Activated naive CD4-positive, alpha-beta T cell treated with anti-CD3 and anti-CD28 coated beads, Interleukin-2, amount 50 U/mL, for 24 hours (primary cell): ENCODE results near the gene RPL27A.

ENCODE experiments used
- H3K27ac Mint-ChIP-seq: one replicate; pipeline ENCODE4 v1.8.0; 2021; ENCODE audit warnings: mild to moderate bottlenecking, mixed read lengths
- H3K27me3 Mint-ChIP-seq: one replicate; pipeline ENCODE4 v1.8.0; 2021; ENCODE audit warnings: mixed read lengths
- H3K36me3 Mint-ChIP-seq: one replicate; pipeline ENCODE4 v1.8.0; 2021; ENCODE audit warnings: mixed read lengths
- H3K4me1 Mint-ChIP-seq: one replicate; pipeline ENCODE4 v1.8.0; 2021; ENCODE audit warnings: mixed read lengths
- H3K4me3 Mint-ChIP-seq: one replicate; pipeline ENCODE4 v1.8.0; 2021; ENCODE audit warnings: mild to moderate bottlenecking, mixed read lengths
- H3K9me3 Mint-ChIP-seq: one replicate; pipeline ENCODE4 v1.8.0; 2021; ENCODE audit warnings: mixed read lengths

The RPL27A gene

DNA sequence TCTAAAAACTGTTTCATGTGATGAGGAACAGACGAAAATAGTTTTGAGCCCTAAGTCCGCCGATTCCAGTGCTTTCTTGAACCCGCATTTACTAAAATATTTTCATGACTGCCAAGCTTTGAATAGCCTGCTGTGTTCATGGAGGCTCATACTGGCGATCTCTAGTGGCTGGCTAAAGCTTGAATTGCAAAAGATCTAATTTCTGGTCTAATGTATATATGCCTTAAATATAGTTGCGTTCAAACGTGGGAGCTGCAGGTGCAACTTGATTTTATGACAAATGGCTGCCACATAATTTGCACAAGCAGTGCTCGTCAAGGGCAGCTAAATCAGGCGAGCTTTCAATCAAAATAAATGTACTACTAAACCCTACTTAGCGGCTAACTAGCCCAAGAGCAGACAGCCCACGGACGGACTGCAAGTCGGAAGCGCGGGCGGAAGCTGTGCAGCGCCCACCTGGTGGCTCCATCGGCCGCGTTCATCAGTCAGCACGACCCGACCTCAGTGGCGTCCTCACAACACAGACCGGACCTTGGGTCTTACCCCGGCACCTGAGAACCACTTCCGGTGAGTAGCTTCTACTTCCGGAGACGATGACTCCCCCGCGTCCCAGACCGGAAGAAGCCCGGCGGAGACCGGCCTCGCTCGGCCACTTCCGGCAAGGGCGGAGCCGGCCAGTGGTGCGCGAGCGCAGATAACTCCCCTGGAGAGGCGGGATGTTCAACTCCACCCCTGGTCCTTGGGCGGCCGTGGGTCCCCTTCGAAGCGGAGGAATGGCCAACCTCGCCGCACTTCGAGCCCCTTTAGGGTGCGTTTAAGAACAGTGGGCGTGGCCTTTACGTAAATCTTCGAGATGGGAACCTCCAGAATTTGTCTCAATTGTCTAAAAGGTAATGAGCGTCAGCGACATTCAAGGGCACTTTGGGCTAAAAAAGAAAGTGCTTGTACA lies 6.1 kb downstream of the RPL27A start:
- no peaks in the 10 kb centered on the region for H3K27me3 Mint-ChIP-seq
- H3K4me3 Mint-ChIP-seq = peak overlapping the region; percentile 93
- peak overlapping the region; percentile 97 for H3K27ac Mint-ChIP-seq
- H3K36me3 Mint-ChIP-seq = peaks cover 30% of the 10 kb centered on the region
- H3K9me3 Mint-ChIP-seq = no peaks in the 10 kb centered on the region
- H3K4me1 Mint-ChIP-seq = peaks cover 46% of the 10 kb centered on the region

DNA sequence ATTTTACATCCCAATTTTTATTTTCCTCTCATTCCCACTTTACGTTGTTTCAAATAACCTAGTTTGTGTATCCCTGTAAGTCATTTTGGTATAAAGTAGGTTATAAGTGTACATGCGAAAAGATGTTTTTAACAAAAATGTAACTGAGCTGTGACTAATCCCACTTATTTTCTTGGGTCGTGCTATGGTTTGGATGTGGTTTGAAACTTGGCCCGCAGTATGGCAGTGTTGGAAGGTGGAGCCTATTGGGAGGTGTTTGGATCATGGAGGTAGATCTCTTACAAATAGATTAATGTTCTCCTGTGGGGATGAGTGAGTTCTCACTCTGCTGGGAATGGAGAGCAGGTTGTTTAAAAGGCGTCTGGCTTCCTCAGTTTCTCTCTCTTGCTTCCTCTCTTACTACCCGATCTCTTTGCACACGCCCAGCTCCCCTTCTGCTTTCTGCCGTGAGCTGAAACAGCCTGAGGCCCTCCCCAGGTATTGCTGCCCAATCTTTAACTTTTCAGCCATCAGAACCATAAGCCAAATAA lies 7.2 kb downstream of the RPL27A start:
- Mint-ChIP-seq H3K4me3 (peak overlapping the region; percentile 93), H3K27me3 (no peaks in the 10 kb centered on the region), H3K9me3 (no peaks in the 10 kb centered on the region), H3K4me1 (peaks cover 39% of the 10 kb centered on the region), H3K27ac (peak overlapping the region; percentile 97), H3K36me3 (peaks cover 21% of the 10 kb centered on the region)

DNA sequence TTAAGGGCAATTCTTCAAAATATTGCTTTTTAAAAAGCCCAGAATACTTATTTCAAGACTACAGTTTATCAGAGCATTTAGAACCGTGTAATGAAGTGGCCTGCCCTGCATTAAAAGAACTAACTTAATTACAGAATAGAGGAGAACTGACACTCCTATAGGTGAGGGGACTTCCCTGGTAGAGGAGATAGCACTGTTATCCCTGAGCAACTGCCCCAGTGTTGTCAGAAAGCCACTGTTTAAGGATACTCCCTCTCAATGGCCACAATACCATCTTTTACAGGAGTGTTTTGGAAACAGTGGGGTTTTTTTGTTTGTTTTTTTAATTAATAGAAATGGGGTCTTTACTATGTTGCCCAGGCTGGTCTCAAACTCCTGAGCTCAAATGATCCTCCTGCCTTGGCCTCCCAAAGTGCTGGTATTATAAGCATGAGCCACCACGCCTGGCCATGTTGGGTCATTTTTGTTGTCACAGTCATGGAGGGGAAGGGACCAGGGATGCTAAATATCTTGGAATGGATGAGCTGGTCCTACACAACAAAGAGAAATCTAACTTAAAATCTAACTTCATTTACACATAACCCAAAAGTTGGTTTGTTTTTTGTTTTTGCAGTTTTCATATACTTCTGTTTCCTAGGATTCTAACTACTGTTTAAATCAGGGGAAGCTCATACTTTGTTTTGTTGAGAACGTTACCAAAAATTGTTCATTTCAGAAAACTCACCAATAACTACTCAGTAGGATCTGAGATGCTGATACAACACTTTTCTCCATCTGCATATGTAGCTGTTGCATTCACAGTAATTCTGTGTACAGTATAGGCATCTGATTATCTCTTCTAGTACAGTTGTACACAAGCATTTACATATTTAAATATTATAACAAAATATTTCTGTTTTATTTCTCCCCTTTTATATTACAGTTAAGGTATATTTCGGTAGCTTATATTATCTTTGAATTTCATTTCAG lies 8.1 kb downstream of the RPL27A start:
- Mint-ChIP-seq H3K4me3 (peak overlapping the region; percentile 93), H3K27me3 (no peaks in the 10 kb centered on the region), H3K4me1 (peaks cover 31% of the 10 kb centered on the region), H3K36me3 (peaks cover 15% of the 10 kb centered on the region), H3K27ac (no peak overlapping the region), H3K9me3 (no peaks in the 10 kb centered on the region)

DNA sequence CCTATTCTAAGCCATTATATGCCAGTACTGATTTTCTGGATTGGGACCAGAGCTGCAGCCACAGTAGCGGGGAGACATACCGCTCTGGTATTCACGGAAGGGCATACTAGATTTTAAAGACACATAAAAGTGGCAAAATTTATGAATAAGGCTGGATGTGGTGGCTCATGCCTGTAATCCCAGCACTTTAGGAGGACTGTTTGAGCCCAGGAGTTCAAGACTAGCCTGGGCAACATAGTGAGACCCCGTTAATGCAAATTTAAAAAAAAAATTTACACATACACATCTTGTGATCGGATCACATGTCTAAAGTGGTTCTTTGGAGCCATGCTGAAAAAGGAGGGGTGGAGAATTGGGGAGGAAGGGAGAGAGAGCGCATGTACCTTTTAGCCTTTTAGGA lies 9.0 kb downstream of the RPL27A start:
- H3K36me3 Mint-ChIP-seq = peaks cover 12% of the 10 kb centered on the region
- peaks cover 27% of the 10 kb centered on the region for H3K4me1 Mint-ChIP-seq
- no peak overlapping the region for H3K4me3 Mint-ChIP-seq
- H3K27ac Mint-ChIP-seq = peak overlapping the region; percentile 7
- H3K27me3 Mint-ChIP-seq = no peaks in the 10 kb centered on the region
- H3K9me3 Mint-ChIP-seq = no peaks in the 10 kb centered on the region

DNA sequence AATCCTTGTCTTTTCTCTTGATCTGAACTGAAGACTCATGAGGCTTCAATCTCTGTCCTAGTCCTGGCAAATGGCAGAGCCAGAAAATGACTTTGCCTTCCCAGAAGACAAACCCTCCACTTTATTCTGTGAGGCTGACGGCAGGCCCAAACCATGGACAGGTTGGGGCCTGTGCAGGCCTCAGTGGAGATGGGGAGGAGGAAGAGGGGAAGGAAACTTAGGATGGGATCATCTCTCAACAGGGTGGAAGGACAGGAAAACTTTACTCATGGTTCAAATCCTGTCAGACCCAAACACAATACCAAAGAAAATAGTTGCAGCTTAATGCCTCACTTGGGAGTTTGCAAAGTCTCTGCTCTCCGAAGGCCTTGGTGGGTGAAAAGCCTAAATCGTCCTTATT lies 9.8 kb downstream of the RPL27A start:
- no peaks in the 10 kb centered on the region for H3K27me3 Mint-ChIP-seq
- peak overlapping the region; percentile 5 for H3K27ac Mint-ChIP-seq
- no peak overlapping the region for H3K4me3 Mint-ChIP-seq
- H3K36me3 Mint-ChIP-seq = peaks cover 12% of the 10 kb centered on the region
- H3K9me3 Mint-ChIP-seq = no peaks in the 10 kb centered on the region
- peaks cover 25% of the 10 kb centered on the region for H3K4me1 Mint-ChIP-seq

DNA sequence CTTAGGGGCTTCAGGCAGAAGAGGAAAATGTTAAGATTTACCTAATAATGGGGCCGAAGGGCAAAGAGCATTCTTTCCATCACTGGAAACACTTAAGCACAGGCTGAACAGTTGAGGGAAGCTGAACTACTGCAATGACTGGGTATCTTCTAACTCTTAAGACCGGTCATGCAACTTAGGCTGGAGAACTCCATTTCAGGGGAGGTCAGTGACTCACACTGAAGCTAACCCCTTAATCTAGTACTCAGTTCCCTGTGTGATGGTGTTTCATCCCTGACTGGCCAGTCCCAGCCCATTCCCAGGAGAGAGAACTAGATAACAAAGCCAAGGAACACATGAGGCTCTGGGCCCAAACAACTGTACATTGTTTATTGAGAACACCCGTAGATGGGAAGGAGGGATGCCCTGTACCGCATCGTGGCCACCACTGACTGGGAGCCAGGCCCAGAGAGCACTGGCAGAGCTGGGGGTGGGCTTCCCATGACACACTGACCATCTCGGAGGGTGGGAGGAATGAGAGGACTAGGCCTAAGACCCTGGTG lies 10.5 kb downstream of the RPL27A start:
- Mint-ChIP-seq H3K9me3 (no peaks in the 10 kb centered on the region), H3K4me3 (no peak overlapping the region), H3K27ac (no peak overlapping the region), H3K27me3 (no peaks in the 10 kb centered on the region), H3K4me1 (peaks cover 20% of the 10 kb centered on the region), H3K36me3 (peaks cover 9% of the 10 kb centered on the region)

DNA sequence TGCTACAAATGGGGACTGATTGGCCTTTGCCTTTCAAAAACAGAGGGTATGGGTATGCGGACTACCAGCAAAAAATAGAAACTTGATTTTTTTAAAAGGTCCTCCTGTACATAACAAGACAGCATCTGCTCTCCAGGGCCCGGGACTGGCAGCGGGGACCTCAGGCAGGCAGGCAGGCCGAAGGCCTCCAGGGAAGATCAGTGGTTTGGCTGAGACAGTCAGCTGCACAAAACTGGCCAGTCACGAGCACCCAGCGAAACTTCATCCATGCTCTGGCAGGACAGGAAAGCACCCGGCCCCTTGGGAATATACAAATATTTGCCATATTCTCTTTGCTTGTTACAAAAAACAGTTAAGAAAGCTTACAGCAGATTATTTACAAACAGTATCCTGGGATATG lies 11.0 kb downstream of the RPL27A start:
- H3K36me3 Mint-ChIP-seq = peaks cover 9% of the 10 kb centered on the region
- H3K9me3 Mint-ChIP-seq = no peaks in the 10 kb centered on the region
- no peak overlapping the region for H3K4me3 Mint-ChIP-seq
- H3K4me1 Mint-ChIP-seq = peaks cover 15% of the 10 kb centered on the region
- H3K27me3 Mint-ChIP-seq = no peaks in the 10 kb centered on the region
- H3K27ac Mint-ChIP-seq = no peak overlapping the region

DNA sequence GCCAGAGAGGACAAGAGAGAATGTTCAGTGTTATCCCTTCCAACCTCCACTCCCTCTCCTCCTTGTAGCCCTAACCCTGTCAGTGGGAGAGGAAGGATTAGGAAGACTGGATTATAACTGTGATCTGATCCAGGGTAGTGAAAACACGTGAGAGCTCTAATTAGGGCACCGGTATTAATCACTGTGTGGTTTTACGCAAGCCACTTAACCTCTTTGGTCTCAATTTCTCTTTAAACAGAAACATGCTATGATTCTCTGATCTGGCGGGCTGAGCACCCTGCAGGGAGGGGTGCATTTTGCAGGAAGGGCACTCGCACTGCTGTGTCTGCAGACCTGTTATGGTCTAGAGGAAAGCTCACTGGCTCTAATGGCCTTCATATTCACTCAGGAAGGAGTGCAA lies 11.5 kb downstream of the RPL27A start:
- H3K27me3 Mint-ChIP-seq = no peaks in the 10 kb centered on the region
- peaks cover 11% of the 10 kb centered on the region for H3K4me1 Mint-ChIP-seq
- no peak overlapping the region for H3K27ac Mint-ChIP-seq
- no peaks in the 10 kb centered on the region for H3K9me3 Mint-ChIP-seq
- no peak overlapping the region for H3K4me3 Mint-ChIP-seq
- peaks cover 9% of the 10 kb centered on the region for H3K36me3 Mint-ChIP-seq

DNA sequence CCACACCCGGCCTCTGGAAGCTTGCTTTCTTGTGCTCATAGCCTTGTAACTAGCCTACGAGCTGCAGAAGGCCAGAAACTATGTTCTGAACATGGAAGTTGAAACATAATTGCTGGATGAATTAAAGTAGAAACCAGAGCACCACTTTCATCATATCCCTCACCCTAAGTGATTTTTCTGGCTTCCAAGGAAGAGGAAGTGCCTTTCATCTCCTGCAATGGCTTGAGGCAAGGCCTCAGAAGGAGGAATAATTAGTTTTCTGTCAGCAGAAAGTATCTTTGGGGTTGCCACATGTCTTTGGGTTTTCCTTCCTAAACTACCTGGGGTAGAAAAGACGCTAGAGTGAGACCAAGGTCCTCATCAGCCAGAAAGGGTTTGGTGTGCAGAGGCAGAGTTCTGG lies 14.5 kb downstream of the RPL27A start:
- Mint-ChIP-seq H3K27me3 (no peaks in the 10 kb centered on the region), H3K9me3 (no peaks in the 10 kb centered on the region), H3K4me1 (no peaks in the 10 kb centered on the region), H3K4me3 (no peak overlapping the region), H3K27ac (no peak overlapping the region), H3K36me3 (peaks cover 5% of the 10 kb centered on the region)

DNA sequence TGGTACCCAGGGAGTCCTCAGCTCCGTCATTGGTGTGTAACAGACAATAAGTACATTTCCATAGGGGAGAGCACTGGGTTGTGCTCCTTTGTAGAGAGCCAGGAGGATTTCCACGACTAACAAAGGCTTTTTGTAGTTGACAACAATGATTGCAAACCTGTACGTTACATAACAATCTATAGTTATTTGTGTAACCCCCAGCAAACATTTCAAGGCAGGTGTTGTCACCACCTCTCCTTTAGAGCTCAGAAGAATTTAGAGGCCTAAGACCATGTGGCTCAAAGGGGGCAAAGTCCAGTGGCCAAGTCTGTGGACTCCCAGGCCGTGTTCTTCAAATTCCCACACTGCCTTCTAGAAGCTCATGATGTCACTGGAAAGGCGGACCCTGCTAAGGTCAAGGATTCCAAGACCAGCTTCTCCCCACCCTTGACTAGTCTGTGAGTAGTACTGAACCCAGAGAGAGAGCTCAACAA lies 15.8 kb downstream of the RPL27A start:
- no peaks in the 10 kb centered on the region for H3K9me3 Mint-ChIP-seq
- H3K27ac Mint-ChIP-seq = peak overlapping the region; percentile 6
- no peak overlapping the region for H3K4me3 Mint-ChIP-seq
- no peaks in the 10 kb centered on the region for H3K4me1 Mint-ChIP-seq
- H3K27me3 Mint-ChIP-seq = no peaks in the 10 kb centered on the region
- H3K36me3 Mint-ChIP-seq = peaks cover 5% of the 10 kb centered on the region

DNA sequence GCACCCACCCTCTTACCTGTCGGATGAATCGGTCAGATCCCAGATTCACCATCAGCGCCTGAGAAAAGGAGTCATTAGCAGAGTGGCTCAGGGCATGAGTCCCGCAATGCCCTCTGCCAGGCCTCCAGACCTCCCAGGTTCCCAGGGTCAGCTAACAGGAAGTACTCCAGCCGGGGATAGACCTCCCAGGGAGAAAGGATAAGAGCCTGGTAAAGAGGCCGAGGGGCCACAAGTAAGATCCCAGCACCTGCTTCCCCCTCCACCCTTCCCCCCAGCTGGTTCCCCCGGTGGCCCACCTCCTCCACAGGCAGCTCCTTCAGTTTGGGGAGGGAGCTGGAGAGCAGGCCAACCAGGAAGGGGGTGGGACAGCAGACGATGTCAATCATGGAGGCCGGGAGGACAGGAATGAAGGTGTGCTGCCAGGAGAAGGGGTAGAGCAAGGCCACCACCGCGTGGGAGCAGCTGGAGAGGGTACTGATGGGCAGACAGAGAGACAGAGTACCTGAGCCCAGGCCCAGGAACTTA lies 16.4 kb downstream of the RPL27A start:
- H3K27me3 Mint-ChIP-seq = no peaks in the 10 kb centered on the region
- peaks cover 5% of the 10 kb centered on the region for H3K36me3 Mint-ChIP-seq
- no peaks in the 10 kb centered on the region for H3K4me1 Mint-ChIP-seq
- no peak overlapping the region for H3K4me3 Mint-ChIP-seq
- no peak overlapping the region for H3K27ac Mint-ChIP-seq
- H3K9me3 Mint-ChIP-seq = no peaks in the 10 kb centered on the region

DNA sequence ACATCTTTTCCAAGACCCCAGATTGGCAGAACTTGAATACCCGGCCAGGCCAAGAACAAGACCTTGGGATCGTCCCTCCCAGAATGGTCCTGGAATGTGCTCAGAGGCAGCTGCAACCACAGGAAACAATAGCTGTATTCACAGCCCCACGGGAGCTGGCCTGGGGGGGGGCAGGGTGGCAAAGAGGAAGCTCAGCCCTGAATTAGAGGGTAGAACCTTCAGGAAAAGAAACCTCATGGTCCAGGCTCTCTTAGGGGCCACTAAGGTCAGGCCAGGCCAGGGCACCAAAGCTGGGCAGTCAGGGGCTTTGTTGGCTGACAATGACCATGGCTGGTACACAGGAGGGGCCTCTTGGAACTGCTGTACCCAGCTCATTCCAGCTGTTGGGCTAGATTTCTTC lies 17.3 kb downstream of the RPL27A start:
- no peak overlapping the region for H3K4me3 Mint-ChIP-seq
- H3K27ac Mint-ChIP-seq = no peak overlapping the region
- H3K36me3 Mint-ChIP-seq = peaks cover 3% of the 10 kb centered on the region
- H3K9me3 Mint-ChIP-seq = no peaks in the 10 kb centered on the region
- no peaks in the 10 kb centered on the region for H3K27me3 Mint-ChIP-seq
- no peaks in the 10 kb centered on the region for H3K4me1 Mint-ChIP-seq

DNA sequence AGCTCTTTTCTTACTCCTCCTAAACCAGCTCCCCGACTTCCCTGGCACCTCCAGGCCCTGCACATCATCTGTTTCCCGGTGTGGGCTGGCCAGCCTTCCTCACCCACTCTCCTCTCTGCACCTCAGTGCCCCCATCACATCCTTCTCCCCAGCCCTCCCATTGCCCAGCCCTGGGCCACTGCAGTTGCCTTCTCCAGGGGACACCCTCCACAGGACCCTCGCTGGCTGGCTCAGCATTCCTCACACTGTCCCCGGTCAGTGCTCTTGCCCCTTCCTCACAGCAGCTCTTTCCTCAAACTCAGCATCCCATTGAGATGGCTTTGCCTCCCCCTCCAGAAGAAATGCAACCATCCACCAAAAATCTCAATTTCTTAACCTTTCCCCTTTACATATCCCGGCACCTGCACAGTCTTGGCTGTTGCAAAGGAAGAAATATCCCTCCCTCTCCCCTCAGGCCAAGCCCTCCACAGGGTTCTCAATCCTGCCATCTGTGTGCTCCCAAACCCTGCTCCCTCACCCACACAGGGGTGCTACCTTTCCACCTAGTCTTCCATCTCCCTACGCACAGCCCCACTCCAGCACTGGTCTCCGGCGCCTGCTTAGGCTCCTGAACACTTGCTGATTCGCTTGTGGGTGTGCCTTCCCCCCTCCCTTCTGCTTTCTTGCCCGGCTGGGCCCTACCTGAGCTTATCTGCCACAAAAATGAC lies 19.5 kb downstream of the RPL27A start:
- H3K9me3 Mint-ChIP-seq = no peaks in the 10 kb centered on the region
- H3K4me1 Mint-ChIP-seq = no peaks in the 10 kb centered on the region
- no peaks in the 10 kb centered on the region for H3K27me3 Mint-ChIP-seq
- H3K36me3 Mint-ChIP-seq = no peaks in the 10 kb centered on the region
- no peak overlapping the region for H3K27ac Mint-ChIP-seq
- no peak overlapping the region for H3K4me3 Mint-ChIP-seq

DNA sequence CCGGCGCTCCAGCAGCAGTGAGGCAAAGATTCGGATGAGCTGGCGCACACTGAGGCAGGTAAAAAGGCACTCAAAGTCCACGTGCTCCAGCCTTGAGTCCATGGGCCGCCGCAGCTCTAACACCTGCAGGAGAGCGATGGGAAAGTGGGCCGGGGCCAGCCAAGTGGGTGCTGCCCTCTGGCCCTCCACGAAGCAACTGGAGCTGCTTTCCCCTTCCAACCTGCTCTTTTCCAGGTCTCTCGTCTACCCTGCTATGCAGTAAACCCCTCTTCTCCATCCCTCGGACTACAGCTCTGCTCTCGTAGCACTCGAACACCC lies 20.0 kb downstream of the RPL27A start:
- no peaks in the 10 kb centered on the region for H3K27me3 Mint-ChIP-seq
- H3K4me1 Mint-ChIP-seq = no peaks in the 10 kb centered on the region
- no peaks in the 10 kb centered on the region for H3K36me3 Mint-ChIP-seq
- H3K27ac Mint-ChIP-seq = no peak overlapping the region
- no peak overlapping the region for H3K4me3 Mint-ChIP-seq
- no peaks in the 10 kb centered on the region for H3K9me3 Mint-ChIP-seq

DNA sequence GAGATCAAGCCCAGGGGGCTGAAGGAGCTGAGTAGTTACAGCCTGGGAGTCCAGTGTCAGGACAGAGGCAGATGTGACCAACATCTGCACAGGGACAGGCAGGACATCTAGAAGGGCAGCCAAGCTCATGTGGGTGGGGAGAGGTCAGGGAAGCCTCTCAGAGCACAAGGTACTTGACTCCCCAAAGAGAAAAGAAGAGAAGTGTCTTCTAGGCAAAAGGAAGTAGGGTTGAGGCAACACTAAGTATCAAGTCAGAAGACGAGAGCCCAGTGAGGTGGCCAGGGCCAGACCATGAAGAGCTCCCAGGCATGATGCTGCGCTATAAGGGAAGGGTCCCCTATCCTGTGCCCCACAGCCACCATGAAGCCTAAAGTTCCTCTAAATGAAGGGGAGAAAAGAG lies 21.5 kb downstream of the RPL27A start:
- H3K27ac Mint-ChIP-seq = no peak overlapping the region
- no peaks in the 10 kb centered on the region for H3K9me3 Mint-ChIP-seq
- H3K4me3 Mint-ChIP-seq = no peak overlapping the region
- H3K36me3 Mint-ChIP-seq = no peaks in the 10 kb centered on the region
- no peaks in the 10 kb centered on the region for H3K27me3 Mint-ChIP-seq
- H3K4me1 Mint-ChIP-seq = no peaks in the 10 kb centered on the region
